Caki2 (cell line): ENCODE measurements around the gene DLG5. TPM values are rescaled to one million over a fixed set of nuclear protein-coding genes. Genes with fewer than 3 reads are reported as not detected.

Experiments used
- DNase-seq: peaks from one replicate; pipeline ENCODE4 v3.0.0-alpha.2; 2015; ENCODE audit warnings: low read depth
- in situ Hi-C: cut with HindIII; loops from 2 replicates; pipeline ENCODE4 v1.10.0; 2016; ENCODE audit warnings: low sequenced_read_pairs, low pct_unique_long_range_greater_than_20kb, mixed read lengths
- total RNA-seq: library from RNA; depleted of rRNA; stranded (reverse); fragments of >200 nt; shearing (Covaris generic); gene quantifications from 2 replicates; pipeline ENCODE4 v1.2.3, GENCODE V29; 2014; ENCODE audit warnings: low replicate concordance

The DLG5 gene
- total RNA-seq, 1 experiment from 2014 or later = 21.2 TPM

GRCh38 chr10:77881222-77881621 is 45.3 kb downstream of the DLG5 start:
- no peak for DNase-seq
- in situ Hi-C loops = no loop called here

- in situ Hi-C loops = no loop called here
- DNase-seq = peak; percentile 14
Observed at GRCh38 chr10:77879710-77880109, 46.8 kb downstream of the DLG5 start.

GRCh38 chr10:77879065-77879464 is 47.5 kb downstream of the DLG5 start:
- no peak for DNase-seq
- in situ Hi-C loops = no loop called here

- DNase-seq = no peak
- in situ Hi-C loops = no loop called here
Observed at GRCh38 chr10:77877441-77878344, 48.9 kb downstream of the DLG5 start.

- in situ Hi-C loops = no loop called here
- no peak for DNase-seq
Observed at GRCh38 chr10:77875730-77876129, 50.8 kb downstream of the DLG5 start.

- in situ Hi-C loops = no loop called here
Observed at GRCh38 chr10:77874872-77875271, 51.7 kb downstream of the DLG5 start.

GRCh38 chr10:77873536-77874380 is 52.8 kb downstream of the DLG5 start:
- peak; percentile 40 for DNase-seq
- in situ Hi-C loops = no loop called here

More at GRCh38 chr10:77874872-77875271, 51.7 kb downstream of the DLG5 start:
- no peak for DNase-seq

- in situ Hi-C loops = no loop called here
- no peak for DNase-seq
Observed at GRCh38 chr10:77872947-77873535, 53.5 kb downstream of the DLG5 start.

- DNase-seq = no peak
- in situ Hi-C loops = no loop called here
Observed at GRCh38 chr10:77872151-77872946, 54.2 kb downstream of the DLG5 start.

GRCh38 chr10:77869626-77870420 is 56.7 kb downstream of the DLG5 start:
- no peak for DNase-seq
- in situ Hi-C loops = no loop called here

GRCh38 chr10:77868523-77868922 is 58.0 kb downstream of the DLG5 start:
- DNase-seq = no peak
- in situ Hi-C loops = no loop called here

- no peak for DNase-seq
- in situ Hi-C loops = no loop called here
Observed at GRCh38 chr10:77867124-77867719, 59.3 kb downstream of the DLG5 start.

GRCh38 chr10:77866598-77866997 is 60.0 kb downstream of the DLG5 start:
- in situ Hi-C loops = no loop called here
- no peak for DNase-seq

- DNase-seq = no peak
- in situ Hi-C loops = no loop called here
Observed at GRCh38 chr10:77865580-77866324, 60.8 kb downstream of the DLG5 start.

- no peak for DNase-seq
- in situ Hi-C loops = no loop called here
Observed at GRCh38 chr10:77864151-77864851, 62.3 kb downstream of the DLG5 start.

GRCh38 chr10:77863446-77863845 is 63.1 kb downstream of the DLG5 start:
- no peak for DNase-seq
- in situ Hi-C loops = no loop called here
